DMS79 treated with DMSO at 0.1 percent for 48 hours (cell line): ENCODE data around the gene ERBB4.

Experiments
- DNase-seq: peaks from one replicate; lab custom pipeline; 2025; lab: John Stamatoyannopoulos, UW

Gene ERBB4

GRCh38 chr2:211833582-211834279 is 704.9 kb downstream of the ERBB4 start:
- no peak for DNase-seq

- no peak for DNase-seq
Observed at GRCh38 chr2:211829725-211830124, 708.9 kb downstream of the ERBB4 start.

DNA sequence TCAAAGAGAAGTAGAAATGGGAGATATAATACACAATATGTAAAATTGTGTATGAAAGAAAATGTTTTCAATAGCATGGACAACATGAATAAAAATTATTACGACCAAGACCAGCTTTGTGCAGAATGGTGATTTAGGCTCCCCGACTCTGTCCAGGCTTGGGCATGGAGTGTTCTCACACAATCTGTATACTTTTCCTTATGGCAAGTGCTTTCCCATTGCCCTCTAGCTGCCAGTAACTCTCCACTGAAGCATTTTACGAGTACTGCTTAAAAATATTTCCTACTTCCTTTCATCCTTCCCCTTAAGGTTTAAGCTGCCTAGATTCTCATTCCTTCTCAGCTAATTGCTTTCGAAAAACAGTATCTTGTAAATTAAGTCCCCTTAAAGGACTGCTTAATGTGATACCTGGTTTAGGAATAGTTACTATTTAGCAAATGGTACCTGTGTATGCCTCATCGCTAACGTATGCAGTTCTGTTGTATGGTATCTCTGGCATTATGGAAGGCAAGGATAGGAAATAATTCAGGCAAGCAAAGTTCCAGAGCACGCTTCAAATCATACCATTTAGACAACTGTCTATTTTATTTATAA is 714.6 kb downstream of the ERBB4 start:
- DNase-seq: peak; percentile 66

DNA sequence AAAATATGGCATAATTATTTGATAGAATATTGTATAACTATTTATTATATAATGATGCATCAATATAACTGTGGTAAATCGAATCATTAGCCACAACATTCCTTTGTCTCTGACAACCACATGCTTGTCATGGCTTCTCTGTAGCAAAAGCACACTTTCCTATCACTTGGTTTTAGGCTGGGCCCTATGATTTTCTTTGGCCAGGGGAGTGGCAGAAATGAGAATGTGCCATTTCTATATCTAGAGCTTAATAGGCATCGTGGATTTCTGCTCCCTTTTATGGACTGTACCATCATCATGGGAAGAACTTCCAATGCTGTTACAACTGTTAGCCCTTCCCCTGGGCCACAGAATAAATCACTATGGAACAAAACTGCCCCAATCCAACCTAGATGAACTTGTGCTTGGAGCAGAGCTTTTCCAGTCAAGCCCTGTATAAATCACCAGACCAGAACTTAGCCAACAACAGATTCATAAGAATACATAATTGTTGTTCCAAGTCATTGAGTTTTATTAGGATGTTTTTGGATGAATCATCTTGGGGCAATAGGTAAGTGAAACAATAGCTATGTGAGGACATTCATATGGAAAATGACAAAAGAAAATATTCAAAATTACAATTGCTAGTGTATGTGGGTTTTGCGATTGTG is 715.8 kb downstream of the ERBB4 start:
- DNase-seq: no peak

- DNase-seq: peak; percentile 35
Observed at GRCh38 chr2:211816754-211817153, 721.8 kb downstream of the ERBB4 start.

DNA sequence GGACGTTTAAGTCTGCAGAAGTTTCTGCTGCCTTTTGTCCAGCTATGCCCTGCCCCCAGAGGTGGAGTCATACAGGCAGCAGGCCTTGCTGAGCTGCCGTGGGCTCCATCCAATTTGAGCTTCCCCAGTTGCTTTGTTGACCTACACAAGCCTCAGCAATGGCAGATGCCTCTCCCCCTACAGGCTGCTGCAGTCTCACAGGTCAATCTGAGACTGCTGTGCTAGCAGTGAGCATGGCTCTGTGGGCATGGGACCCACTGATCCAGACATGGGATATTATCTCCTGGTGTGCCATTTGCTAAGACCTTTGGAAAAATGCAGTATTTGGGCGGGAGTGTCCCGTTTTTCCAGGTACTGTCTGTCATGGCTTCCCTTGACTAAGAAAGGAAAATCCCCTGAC is 726.0 kb downstream of the ERBB4 start:
- no peak for DNase-seq

GRCh38 chr2:211802666-211803065 is 735.9 kb downstream of the ERBB4 start:
- peak; percentile 67 for DNase-seq

GRCh38 chr2:211800001-211800400 is 738.6 kb downstream of the ERBB4 start:
- DNase-seq: no peak

DNA sequence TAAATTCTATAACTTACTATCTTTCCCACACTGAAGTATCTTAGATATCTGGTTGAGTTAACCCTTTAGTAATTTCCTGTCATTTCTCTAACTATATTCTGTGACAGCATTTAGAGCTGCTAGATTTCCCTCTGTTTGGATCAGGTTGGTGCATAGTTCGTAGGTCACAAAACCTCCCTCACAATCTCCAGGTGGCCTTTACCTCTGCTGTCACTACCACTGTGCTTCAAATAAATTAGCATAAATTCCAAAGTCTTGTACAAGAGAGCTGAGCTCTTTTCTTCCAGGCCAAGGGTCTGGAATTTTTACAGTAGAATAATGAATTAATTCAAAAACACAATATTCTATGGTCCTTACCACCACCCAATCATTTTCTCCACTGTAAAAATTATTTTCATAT is 739.7 kb downstream of the ERBB4 start:
- DNase-seq: no peak

DNA sequence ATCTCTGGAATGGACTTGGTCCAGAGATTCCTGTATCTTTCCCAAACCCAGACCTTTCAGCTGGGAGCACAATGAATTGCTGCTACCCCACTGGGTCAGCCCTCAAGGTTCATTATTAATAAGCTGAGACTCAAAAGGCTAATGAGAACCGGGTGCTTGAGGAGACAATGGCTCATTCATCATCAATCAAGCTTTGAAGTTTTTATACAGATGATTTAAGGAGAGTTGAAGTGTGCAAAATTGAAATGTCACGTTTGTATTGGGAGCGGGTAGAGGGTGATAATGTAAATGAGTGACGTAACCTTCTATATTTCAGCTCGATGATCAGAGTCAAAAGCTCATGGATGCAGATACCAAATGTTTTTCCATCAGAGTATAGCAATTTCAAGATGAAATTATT is 744.9 kb downstream of the ERBB4 start:
- no peak for DNase-seq

GRCh38 chr2:211789982-211790381 is 748.6 kb downstream of the ERBB4 start:
- DNase-seq: no peak

- peak; percentile 3 for DNase-seq
Observed at GRCh38 chr2:211766689-211767088, 771.9 kb downstream of the ERBB4 start.

DNA sequence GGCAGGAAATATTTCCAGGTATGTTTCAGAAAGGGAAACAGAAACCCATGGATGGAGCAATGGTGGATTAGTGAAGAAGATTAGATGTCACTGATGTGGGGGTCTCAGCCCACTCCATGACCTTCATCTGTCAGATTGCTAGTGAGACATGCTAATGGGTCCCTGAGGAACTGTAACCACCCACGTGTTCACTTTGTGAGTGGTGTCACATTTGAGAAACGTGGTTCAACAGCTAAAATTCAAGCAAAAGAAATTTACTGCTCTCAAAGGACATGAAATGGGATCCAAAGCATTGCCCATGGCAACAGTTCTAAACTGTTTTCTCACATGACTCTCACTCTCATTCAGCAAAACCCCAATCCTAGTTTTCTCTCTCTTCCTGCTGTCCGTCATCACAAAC is 776.1 kb downstream of the ERBB4 start:
- DNase-seq: no peak

DNA sequence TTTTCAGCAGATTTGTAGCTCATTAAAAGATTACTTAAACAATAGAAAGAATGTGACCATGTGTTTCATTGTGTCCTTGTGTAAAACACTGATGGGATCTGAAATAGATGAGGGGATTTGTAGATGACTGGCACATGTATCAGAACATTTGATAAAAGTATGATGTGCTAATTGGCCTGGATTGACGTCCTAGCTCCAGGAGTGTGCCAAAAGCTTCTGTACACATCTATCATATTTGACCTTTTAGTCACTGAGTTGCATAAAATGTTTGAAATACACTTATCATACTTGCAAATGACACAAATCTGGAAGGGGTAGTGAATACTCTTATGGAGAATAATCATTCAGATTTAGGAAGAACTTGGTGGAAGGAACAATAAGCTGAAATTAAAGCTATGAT is 778.5 kb downstream of the ERBB4 start:
- DNase-seq: no peak

DNA sequence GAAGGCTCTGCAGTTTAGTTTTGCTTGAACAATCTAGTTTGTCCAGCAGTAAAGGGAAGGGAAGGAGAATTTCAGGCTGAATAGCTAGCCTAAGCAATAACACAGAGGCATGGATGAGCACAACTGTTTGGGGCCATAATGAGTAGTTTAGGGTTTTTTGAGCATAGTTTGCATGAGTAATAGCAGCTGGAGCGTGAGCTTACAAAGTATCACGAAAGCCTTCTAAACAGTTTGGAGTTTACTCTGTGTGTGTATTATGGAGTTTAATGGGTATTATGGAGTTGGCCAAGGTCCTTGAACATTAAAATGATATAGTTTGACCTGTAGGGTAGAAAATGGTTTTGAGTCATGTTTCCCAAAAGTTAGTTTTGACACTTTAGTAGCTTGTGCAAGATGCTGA is 782.3 kb downstream of the ERBB4 start:
- DNase-seq: no peak

- DNase-seq: no peak
Observed at GRCh38 chr2:211755187-211755586, 783.4 kb downstream of the ERBB4 start.

- DNase-seq: no peak
Observed at GRCh38 chr2:211751848-211752247, 786.8 kb downstream of the ERBB4 start.

- DNase-seq: no peak
Observed at GRCh38 chr2:211748339-211748738, 790.3 kb downstream of the ERBB4 start.

- DNase-seq: peak; percentile 27
Observed at GRCh38 chr2:211745295-211746097, 793.1 kb downstream of the ERBB4 start.

GRCh38 chr2:211744379-211744778 is 794.2 kb downstream of the ERBB4 start:
- no peak for DNase-seq

- no peak for DNase-seq
Observed at GRCh38 chr2:211741966-211742365, 796.6 kb downstream of the ERBB4 start.

- DNase-seq: no peak
Observed at GRCh38 chr2:211737282-211737681, 801.3 kb downstream of the ERBB4 start.

DNA sequence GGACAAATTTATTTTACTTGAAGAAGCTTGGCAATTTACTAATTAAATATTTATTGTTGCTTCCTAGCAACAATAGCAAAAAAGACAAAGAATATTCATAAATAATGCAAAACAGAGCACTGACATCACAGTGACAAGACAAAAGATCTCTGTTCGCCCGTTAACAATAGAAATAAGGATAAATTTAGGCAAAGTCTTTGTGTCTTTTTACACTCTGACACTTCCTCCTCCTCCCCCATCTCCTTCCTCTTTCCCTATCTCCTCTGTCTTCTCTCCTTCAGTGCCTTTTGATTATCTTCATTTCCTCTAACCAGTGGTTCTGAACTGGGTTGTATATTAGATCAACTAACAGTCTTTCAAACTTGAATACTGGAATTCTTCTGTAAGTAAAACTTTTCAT is 808.4 kb downstream of the ERBB4 start:
- no peak for DNase-seq
